ENCODE results near the gene CDC20B.

Gene CDC20B

GRCh38 chr5:55172937-55173686 lies at the start of gene CDC20B:
TSS of gene CDC20B (minus strand) at chr5:55173177. CDS start at chr5:55173000, 177 bp downstream.
- H3K4me3 ChIP-seq (ENCODE audit: low read depth, low read length), result peak within 1 kb of the TSS; percentile 57
- DNase-seq (ENCODE audit: low read depth), result no peak
- TF ChIP-seq CTCF (IDR thresholded peaks at IDR 0.05; ENCODE audit: low read depth, low read length, missing control alignments), result no peak

- no peak overlapping the region for H3K4me3 ChIP-seq (ENCODE audit: low read depth, low read length)
- no peak for DNase-seq (ENCODE audit: low read depth)
- no peak for TF ChIP-seq CTCF (IDR thresholded peaks at IDR 0.05; ENCODE audit: low read depth, low read length, missing control alignments)
Measured at GRCh38 chr5:55222092-55222984, 49.4 kb upstream of the CDC20B start.

- no peak for DNase-seq (ENCODE audit: low read depth)
- no peak overlapping the region; the same call in 1 of the 2 replicates for H3K4me3 ChIP-seq (ENCODE audit: low read depth, low read length)
Measured at GRCh38 chr5:55220433-55221185, 47.6 kb upstream of the CDC20B start.

GRCh38 chr5:55219770-55220169 lies 46.8 kb upstream of the CDC20B start:
- no peak overlapping the region for H3K4me3 ChIP-seq (ENCODE audit: low read depth, low read length)
- no peak for DNase-seq (ENCODE audit: low read depth)
- TF ChIP-seq CTCF (IDR thresholded peaks at IDR 0.05; ENCODE audit: low read depth, low read length, missing control alignments), result no peak

More at GRCh38 chr5:55220433-55221185, 47.6 kb upstream of the CDC20B start:
- no peak for TF ChIP-seq CTCF (IDR thresholded peaks at IDR 0.05; ENCODE audit: low read depth, low read length, missing control alignments)

GRCh38 chr5:55218967-55219366 lies 46.0 kb upstream of the CDC20B start:
- no peak overlapping the region for H3K4me3 ChIP-seq (ENCODE audit: low read depth, low read length)
- TF ChIP-seq CTCF (IDR thresholded peaks at IDR 0.05; ENCODE audit: low read depth, low read length, missing control alignments), result no peak
- DNase-seq (ENCODE audit: low read depth), result no peak

GRCh38 chr5:55211184-55211874 lies 38.4 kb upstream of the CDC20B start:
- no peak for TF ChIP-seq CTCF (IDR thresholded peaks at IDR 0.05; ENCODE audit: low read depth, low read length, missing control alignments)
- no peak overlapping the region for H3K4me3 ChIP-seq (ENCODE audit: low read depth, low read length)
- no peak for DNase-seq (ENCODE audit: low read depth)

Data from GM12864 (cell line).